Suprapubic skin (tissue), 4 donors: Measurements from ENCODE around the gene ARL5C. TPM values are rescaled to one million over a fixed set of nuclear protein-coding genes. Genes with fewer than 3 reads are reported as not detected.

Source experiments
- DNase-seq, 2 donors: peaks; one replicate each; pipeline ENCODE4 v3.0.0-alpha.2; 2019; ENCODE audit warnings: low spot score in 2 of 2
- H3K27ac ChIP-seq: fragments of 200-600 bp; sonication (generic); one replicate; pipeline ENCODE4 v1.5.1; 2019
- H3K27me3 ChIP-seq: fragments of 200-600 bp; sonication (generic); one replicate; pipeline ENCODE4 v1.5.1; 2019
- H3K36me3 ChIP-seq: fragments of 200-600 bp; sonication (generic); one replicate; pipeline ENCODE4 v1.5.1; 2019
- H3K4me1 ChIP-seq: fragments of 200-600 bp; sonication (generic); one replicate; pipeline ENCODE4 v1.5.1; 2019
- H3K4me3 ChIP-seq: fragments of 200-600 bp; sonication (generic); one replicate; pipeline ENCODE4 v1.5.1; 2019; ENCODE audit warnings: mild to moderate bottlenecking
- H3K9me3 ChIP-seq: fragments of 200-600 bp; sonication (generic); one replicate; pipeline ENCODE4 v1.5.1; 2019
- EP300 ChIP-seq: sonication (generic); formaldehyde crosslinking; IDR thresholded peaks from one replicate; pipeline ENCODE4 v1.6.1; 2017; ENCODE audit warnings: antibody characterized with exemption
- POLR2A ChIP-seq, 2 donors: fragments of 450-650 bp; IDR thresholded peaks; one replicate each; pipeline ENCODE4 v1.6.1; 2017; ENCODE audit warnings: antibody characterized with exemption in 2 of 2, mild to moderate bottlenecking in 2 of 2, moderate library complexity in 2 of 2
- POLR2AphosphoS5 ChIP-seq, 3 donors: sonication (generic); formaldehyde crosslinking; IDR thresholded peaks; one replicate each; pipeline ENCODE4 v1.6.1; 2017; ENCODE audit warnings: antibody characterized with exemption in 3 of 3
- WGBS: methylation state at CpG from one replicate; pipeline ENCODE4 v1.1.5; 2018; 5-methylcytosine and 5-hydroxymethylcytosine counted together
- total RNA-seq, 4 donors: library from RNA; depleted of rRNA; stranded (reverse); fragments of >200 nt; gene quantifications; one replicate each; pipeline ENCODE4 v1.1.0, GENCODE V29; 2016
- TF ChIP-seq, protein P1 (sequence below), 2 donors: fragments of 200-600 bp in 1 of 2; fragments of 450-650 bp in 1 of 2; sonication (generic) in 1 of 2; IDR thresholded peaks; one replicate each; pipeline ENCODE4 v1.5.1; 2016 to 2019; ENCODE audit warnings: antibody characterized with exemption in 2 of 2, mild to moderate bottlenecking in 1 of 2, moderate library complexity in 1 of 2

Gene ARL5C
- total RNA-seq, 4 donors from 2014 or later: not detected

DNA sequence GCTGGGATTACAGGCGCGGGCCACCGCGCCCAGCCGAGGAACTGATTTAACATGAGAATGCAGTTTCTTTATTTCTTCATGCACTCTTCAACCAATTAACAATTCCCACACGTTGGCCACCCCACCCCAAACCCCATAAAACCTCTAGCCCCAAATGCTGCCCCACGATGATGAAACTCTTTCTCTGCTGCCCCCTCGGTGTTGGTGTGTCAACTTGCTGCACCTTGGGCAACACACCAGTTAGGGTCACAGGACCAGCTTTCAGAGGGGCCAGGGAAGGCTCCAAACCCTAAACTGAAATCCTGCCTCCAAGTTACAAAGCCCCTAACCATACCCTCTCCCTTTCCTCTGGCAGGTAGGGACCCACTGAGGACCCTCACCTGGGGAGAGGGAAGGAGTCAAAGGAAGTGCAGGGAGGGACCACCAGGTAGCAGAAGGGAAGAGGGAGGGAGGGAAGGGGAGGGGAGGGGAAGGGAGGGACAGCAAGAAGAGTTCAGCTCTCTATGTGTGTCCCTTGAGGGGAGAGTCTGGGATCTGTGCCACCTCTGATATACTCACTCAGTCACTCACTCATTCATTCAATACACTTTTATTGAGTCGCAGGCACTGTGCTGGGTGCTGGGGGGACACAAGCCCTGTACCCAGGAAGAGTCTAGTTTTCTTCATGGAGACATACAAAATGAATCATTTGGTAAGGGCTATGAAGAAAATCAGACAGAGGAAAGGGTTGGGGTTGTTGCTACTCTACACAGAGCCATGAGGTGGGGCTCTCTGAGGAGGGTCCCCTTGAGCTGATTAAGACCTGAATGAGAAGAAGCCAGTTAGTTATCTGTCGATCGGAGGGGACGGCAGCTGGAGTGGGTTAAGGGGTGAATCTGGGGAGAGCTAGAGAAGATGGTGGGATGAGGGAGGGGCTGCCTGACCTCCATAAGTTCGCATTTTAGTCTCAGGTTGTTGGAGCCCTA is 18.5 kb downstream of the ARL5C start:
- Histone ChIP-seq H3K36me3 (no peaks in the 10 kb centered on the region), H3K9me3 (no peaks in the 10 kb centered on the region), H3K27me3 (no peaks in the 10 kb centered on the region), H3K4me3 (no peak overlapping the region), H3K4me1 (peaks cover 46% of the 10 kb centered on the region), H3K27ac (no peak overlapping the region)
- no peak for DNase-seq
- TF ChIP-seq POLR2AphosphoS5 (IDR thresholded peaks at IDR 0.05): no peak
- no peak for TF ChIP-seq POLR2A (IDR thresholded peaks at IDR 0.05)
- TF ChIP-seq, protein P1, sequence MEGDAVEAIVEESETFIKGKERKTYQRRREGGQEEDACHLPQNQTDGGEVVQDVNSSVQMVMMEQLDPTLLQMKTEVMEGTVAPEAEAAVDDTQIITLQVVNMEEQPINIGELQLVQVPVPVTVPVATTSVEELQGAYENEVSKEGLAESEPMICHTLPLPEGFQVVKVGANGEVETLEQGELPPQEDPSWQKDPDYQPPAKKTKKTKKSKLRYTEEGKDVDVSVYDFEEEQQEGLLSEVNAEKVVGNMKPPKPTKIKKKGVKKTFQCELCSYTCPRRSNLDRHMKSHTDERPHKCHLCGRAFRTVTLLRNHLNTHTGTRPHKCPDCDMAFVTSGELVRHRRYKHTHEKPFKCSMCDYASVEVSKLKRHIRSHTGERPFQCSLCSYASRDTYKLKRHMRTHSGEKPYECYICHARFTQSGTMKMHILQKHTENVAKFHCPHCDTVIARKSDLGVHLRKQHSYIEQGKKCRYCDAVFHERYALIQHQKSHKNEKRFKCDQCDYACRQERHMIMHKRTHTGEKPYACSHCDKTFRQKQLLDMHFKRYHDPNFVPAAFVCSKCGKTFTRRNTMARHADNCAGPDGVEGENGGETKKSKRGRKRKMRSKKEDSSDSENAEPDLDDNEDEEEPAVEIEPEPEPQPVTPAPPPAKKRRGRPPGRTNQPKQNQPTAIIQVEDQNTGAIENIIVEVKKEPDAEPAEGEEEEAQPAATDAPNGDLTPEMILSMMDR (IDR thresholded peaks at IDR 0.05): no peak
- no peak for TF ChIP-seq EP300
- 83% methylated on average over 13 of the region's 13 CpGs for WGBS

DNA sequence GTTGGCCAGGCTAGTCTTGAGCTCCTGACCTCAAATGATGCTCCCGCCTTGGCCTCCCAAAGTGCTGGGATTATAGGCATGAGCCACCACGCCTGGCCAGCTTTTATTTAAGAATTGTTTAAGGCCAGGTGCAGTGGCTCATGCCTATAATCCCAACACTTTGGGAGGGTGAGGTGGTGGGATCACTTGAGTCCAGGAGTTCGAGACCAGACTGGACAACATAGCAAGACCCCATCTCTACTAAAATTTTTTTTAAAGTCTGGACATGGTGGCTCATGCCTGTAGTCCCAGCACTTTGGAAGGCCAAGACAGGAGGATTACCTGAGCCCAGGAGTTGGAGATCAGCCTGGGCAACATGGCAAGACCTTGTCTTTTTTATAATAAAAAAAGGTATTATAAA is 19.7 kb downstream of the ARL5C start:
- no peaks in the 10 kb centered on the region for H3K36me3 ChIP-seq
- peaks cover 35% of the 10 kb centered on the region for H3K4me1 ChIP-seq
- H3K27me3 ChIP-seq: no peaks in the 10 kb centered on the region
- no peak overlapping the region for H3K27ac ChIP-seq
- H3K9me3 ChIP-seq: no peaks in the 10 kb centered on the region
- TF ChIP-seq, protein P1 (IDR thresholded peaks at IDR 0.05): no peak
- no peak for TF ChIP-seq EP300
- TF ChIP-seq POLR2A (IDR thresholded peaks at IDR 0.05): no peak
- no peak for TF ChIP-seq POLR2AphosphoS5 (IDR thresholded peaks at IDR 0.05)
- no peak overlapping the region for H3K4me3 ChIP-seq
- DNase-seq: no peak
- WGBS: 98% methylated on average over 3 of the region's 3 CpGs

DNA sequence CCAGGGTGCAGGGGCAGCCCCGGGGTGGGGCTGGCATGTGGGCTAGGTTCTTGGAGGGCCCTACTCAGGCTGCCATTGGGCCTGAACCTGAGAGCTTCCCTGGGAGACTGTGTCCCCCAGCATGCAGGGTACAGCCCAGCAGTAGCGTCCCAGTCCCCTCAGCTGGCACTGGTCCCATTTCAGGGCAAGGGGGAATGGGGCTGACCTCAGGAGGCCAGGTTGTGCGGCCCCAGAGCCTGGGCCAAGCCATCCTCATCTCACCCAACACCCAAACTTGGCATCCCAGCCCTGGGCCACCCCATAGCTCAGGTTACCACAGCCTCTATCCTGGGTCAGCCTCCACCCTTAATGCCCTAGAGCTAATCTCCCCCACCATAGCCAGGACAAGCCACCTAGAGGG is 20.8 kb downstream of the ARL5C start:
- Histone ChIP-seq H3K4me3 (no peak overlapping the region), H3K27ac (peak overlapping the region; percentile 88)

GRCh38 chr17:39144416-39144840 is 21.5 kb downstream of the ARL5C start:
- H3K4me1 ChIP-seq: peaks cover 29% of the 10 kb centered on the region
- no peaks in the 10 kb centered on the region for H3K9me3 ChIP-seq
- TF ChIP-seq POLR2AphosphoS5 (IDR thresholded peaks at IDR 0.05) (peak in 1 of 3 donors; percentile 84), POLR2A (IDR thresholded peaks at IDR 0.05) (no peak)
- no peaks in the 10 kb centered on the region for H3K36me3 ChIP-seq
- H3K27ac ChIP-seq: peak overlapping the region; percentile 88
- 28% methylated on average over 9 of the region's 9 CpGs for WGBS
- no peaks in the 10 kb centered on the region for H3K27me3 ChIP-seq
- DNase-seq: peak; percentile 91 to 94
- no peak overlapping the region for H3K4me3 ChIP-seq

More for the DNA sequence above, 20.8 kb downstream of the ARL5C start:
- WGBS: 90% methylated on average over 1 of the region's 3 CpGs
- Histone ChIP-seq H3K9me3 (no peaks in the 10 kb centered on the region), H3K27me3 (no peaks in the 10 kb centered on the region), H3K4me1 (peaks cover 25% of the 10 kb centered on the region), H3K36me3 (no peaks in the 10 kb centered on the region)
- DNase-seq: no peak
- TF ChIP-seq POLR2AphosphoS5 (IDR thresholded peaks at IDR 0.05) (no peak), EP300 (no peak), POLR2A (IDR thresholded peaks at IDR 0.05) (no peak)

DNA sequence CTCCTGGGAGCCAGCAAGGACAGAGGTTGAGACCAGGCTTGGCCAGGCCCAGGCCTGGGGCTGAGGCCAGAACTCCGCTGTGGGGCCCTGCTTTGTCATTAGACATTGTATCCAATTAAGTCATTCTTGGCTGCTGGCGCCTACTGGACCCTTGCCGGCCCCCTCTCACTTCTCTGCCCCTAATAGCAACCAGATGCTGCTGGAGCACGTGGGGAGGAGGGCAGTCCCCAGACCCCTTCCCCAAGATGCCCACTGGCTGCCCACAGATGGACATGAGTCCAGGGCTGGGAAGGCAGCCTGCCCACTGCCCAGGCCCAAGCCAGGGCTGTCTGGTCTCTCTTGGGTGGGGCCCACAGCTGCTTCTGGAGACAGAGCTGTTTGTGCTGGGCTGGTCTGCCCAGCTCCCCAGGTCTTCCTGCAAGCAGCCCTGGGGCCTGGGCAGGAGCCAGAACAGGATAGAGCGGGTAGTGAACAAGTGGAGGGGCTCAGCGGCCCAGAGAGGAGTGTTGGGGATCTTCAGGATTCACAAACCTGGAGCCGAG is 22.3 kb downstream of the ARL5C start:
- DNase-seq: peak in 1 of 2 donors; percentile 77
- Histone ChIP-seq H3K4me1 (peaks cover 37% of the 10 kb centered on the region), H3K27me3 (no peaks in the 10 kb centered on the region), H3K27ac (peak overlapping the region; percentile 88), H3K36me3 (no peaks in the 10 kb centered on the region), H3K4me3 (no peak overlapping the region), H3K9me3 (no peaks in the 10 kb centered on the region)
- TF ChIP-seq, protein P1 (IDR thresholded peaks at IDR 0.05): no peak
- TF ChIP-seq EP300: no peak
- TF ChIP-seq POLR2A (IDR thresholded peaks at IDR 0.05): no peak
- WGBS: 59% methylated on average over 6 of the region's 7 CpGs
